ENCODE results near the gene AFDN.

The AFDN gene

GRCh38 chr6:168016176-168016620 is 189.5 kb downstream of the AFDN start:
- H3K4me1 ChIP-seq (ENCODE audit: low read length): no peaks in the 10 kb centered on the region
- no peaks in the 10 kb centered on the region for H4K20me1 ChIP-seq (ENCODE audit: insufficient read depth, low read length)
- H3K27me3 ChIP-seq (replicated peaks; ENCODE audit: insufficient read depth, low read length): peaks cover 22% of the 10 kb centered on the region; the same call in 1 of the 2 replicates
- TF ChIP-seq EZH2 (optimal IDR thresholded peaks at IDR 0.05; ENCODE audit: low read depth, low read length) (no peak), EZH2phosphoT487 (IDR thresholded peaks at IDR 0.05; ENCODE audit: low read length) (no peak)
- TF ChIP-seq, protein P1, sequence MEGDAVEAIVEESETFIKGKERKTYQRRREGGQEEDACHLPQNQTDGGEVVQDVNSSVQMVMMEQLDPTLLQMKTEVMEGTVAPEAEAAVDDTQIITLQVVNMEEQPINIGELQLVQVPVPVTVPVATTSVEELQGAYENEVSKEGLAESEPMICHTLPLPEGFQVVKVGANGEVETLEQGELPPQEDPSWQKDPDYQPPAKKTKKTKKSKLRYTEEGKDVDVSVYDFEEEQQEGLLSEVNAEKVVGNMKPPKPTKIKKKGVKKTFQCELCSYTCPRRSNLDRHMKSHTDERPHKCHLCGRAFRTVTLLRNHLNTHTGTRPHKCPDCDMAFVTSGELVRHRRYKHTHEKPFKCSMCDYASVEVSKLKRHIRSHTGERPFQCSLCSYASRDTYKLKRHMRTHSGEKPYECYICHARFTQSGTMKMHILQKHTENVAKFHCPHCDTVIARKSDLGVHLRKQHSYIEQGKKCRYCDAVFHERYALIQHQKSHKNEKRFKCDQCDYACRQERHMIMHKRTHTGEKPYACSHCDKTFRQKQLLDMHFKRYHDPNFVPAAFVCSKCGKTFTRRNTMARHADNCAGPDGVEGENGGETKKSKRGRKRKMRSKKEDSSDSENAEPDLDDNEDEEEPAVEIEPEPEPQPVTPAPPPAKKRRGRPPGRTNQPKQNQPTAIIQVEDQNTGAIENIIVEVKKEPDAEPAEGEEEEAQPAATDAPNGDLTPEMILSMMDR (IDR thresholded peaks at IDR 0.05; ENCODE audit: low read length): no peak
- no peaks in the 10 kb centered on the region for H3K9me2 ChIP-seq (replicated peaks; ENCODE audit: insufficient read depth, low read length)
- no peak overlapping the region for H3K4me3 ChIP-seq (ENCODE audit: low read length)
- no peaks in the 10 kb centered on the region for H3K9me3 ChIP-seq (replicated peaks; ENCODE audit: insufficient read depth, low read length)
- no peak overlapping the region for H3K27ac ChIP-seq (ENCODE audit: low read length)
- DNase-seq: no peak
- no peak overlapping the region for H3K4me2 ChIP-seq (ENCODE audit: low read depth, low read length)
- H3K36me3 ChIP-seq (replicated peaks; ENCODE audit: insufficient read depth, low read length): no peaks in the 10 kb centered on the region
- H2AFZ ChIP-seq (ENCODE audit: low read length): no peak overlapping the region
- no peak overlapping the region for H3K9ac ChIP-seq (ENCODE audit: low read length)
- H3K79me2 ChIP-seq (ENCODE audit: low read length): no peaks in the 10 kb centered on the region
- H3F3A ChIP-seq (ENCODE audit: insufficient read depth, low read length): no peaks in the 10 kb centered on the region

- Histone ChIP-seq H3K9ac (ENCODE audit: low read length) (no peak overlapping the region), H2AFZ (ENCODE audit: low read length) (no peak overlapping the region), H3F3A (ENCODE audit: insufficient read depth, low read length) (no peaks in the 10 kb centered on the region), H4K20me1 (ENCODE audit: insufficient read depth, low read length) (no peaks in the 10 kb centered on the region), H3K9me3 (replicated peaks; ENCODE audit: insufficient read depth, low read length) (no peaks in the 10 kb centered on the region), H3K27ac (ENCODE audit: low read length) (no peak overlapping the region), H3K4me3 (ENCODE audit: low read length) (no peak overlapping the region), H3K9me2 (replicated peaks; ENCODE audit: insufficient read depth, low read length) (no peaks in the 10 kb centered on the region), H3K36me3 (replicated peaks; ENCODE audit: insufficient read depth, low read length) (no peaks in the 10 kb centered on the region), H3K4me1 (ENCODE audit: low read length) (no peaks in the 10 kb centered on the region), H3K27me3 (replicated peaks; ENCODE audit: insufficient read depth, low read length) (peaks cover 22% of the 10 kb centered on the region; the same call in 1 of the 2 replicates), H3K79me2 (ENCODE audit: low read length) (no peaks in the 10 kb centered on the region), H3K4me2 (ENCODE audit: low read depth, low read length) (no peak overlapping the region)
- TF ChIP-seq EZH2 (optimal IDR thresholded peaks at IDR 0.05; ENCODE audit: low read depth, low read length): no peak
- TF ChIP-seq, protein P1 (IDR thresholded peaks at IDR 0.05; ENCODE audit: low read length): no peak
- TF ChIP-seq EZH2phosphoT487 (IDR thresholded peaks at IDR 0.05; ENCODE audit: low read length): no peak
- DNase-seq: no peak
Measured at GRCh38 chr6:168016721-168017525, 190.2 kb downstream of the AFDN start.

DNA sequence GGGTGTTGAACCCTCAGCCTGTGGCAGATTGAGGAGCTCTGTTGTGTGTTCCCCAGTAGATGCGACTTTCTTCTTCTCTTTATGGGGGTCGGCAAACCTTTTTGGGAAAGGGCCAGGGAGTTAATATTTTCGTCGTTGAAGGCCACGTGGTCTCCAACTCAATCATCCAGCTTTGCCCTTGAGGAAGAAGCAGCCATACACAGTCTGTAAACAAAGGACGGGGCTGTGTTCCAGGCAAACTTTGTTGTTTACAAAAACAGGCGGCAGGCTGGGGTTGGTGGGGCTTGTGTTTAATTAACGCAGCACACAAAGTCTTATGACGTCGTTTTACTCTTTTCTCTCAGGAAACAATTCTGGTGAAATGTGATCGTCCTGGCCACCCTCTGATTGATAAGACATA is 190.9 kb downstream of the AFDN start:
- Histone ChIP-seq H2AFZ (ENCODE audit: low read length) (no peak overlapping the region), H3K36me3 (replicated peaks; ENCODE audit: insufficient read depth, low read length) (no peaks in the 10 kb centered on the region), H3K9me2 (replicated peaks; ENCODE audit: insufficient read depth, low read length) (no peaks in the 10 kb centered on the region), H4K20me1 (ENCODE audit: insufficient read depth, low read length) (no peaks in the 10 kb centered on the region), H3F3A (ENCODE audit: insufficient read depth, low read length) (no peaks in the 10 kb centered on the region), H3K27me3 (replicated peaks; ENCODE audit: insufficient read depth, low read length) (peaks cover 22% of the 10 kb centered on the region; the same call in 1 of the 2 replicates), H3K27ac (ENCODE audit: low read length) (no peak overlapping the region), H3K4me3 (ENCODE audit: low read length) (no peak overlapping the region), H3K9me3 (replicated peaks; ENCODE audit: insufficient read depth, low read length) (no peaks in the 10 kb centered on the region), H3K9ac (ENCODE audit: low read length) (no peak overlapping the region), H3K4me1 (ENCODE audit: low read length) (no peaks in the 10 kb centered on the region), H3K79me2 (ENCODE audit: low read length) (no peaks in the 10 kb centered on the region), H3K4me2 (ENCODE audit: low read depth, low read length) (no peak overlapping the region)
- DNase-seq: no peak
- TF ChIP-seq EZH2phosphoT487 (IDR thresholded peaks at IDR 0.05; ENCODE audit: low read length) (no peak), EZH2 (optimal IDR thresholded peaks at IDR 0.05; ENCODE audit: low read depth, low read length) (no peak)
- TF ChIP-seq, protein P1 (IDR thresholded peaks at IDR 0.05; ENCODE audit: low read length): no peak

All from MM.1S (cell line).